ENCODE results near the gene DLGAP4.
"Not testable (repeated sequence)": the region's sequence is repeated elsewhere in the genome, so short reads cannot be mapped to it uniquely, and the experiment has no call there.

The DLGAP4 gene

DNA sequence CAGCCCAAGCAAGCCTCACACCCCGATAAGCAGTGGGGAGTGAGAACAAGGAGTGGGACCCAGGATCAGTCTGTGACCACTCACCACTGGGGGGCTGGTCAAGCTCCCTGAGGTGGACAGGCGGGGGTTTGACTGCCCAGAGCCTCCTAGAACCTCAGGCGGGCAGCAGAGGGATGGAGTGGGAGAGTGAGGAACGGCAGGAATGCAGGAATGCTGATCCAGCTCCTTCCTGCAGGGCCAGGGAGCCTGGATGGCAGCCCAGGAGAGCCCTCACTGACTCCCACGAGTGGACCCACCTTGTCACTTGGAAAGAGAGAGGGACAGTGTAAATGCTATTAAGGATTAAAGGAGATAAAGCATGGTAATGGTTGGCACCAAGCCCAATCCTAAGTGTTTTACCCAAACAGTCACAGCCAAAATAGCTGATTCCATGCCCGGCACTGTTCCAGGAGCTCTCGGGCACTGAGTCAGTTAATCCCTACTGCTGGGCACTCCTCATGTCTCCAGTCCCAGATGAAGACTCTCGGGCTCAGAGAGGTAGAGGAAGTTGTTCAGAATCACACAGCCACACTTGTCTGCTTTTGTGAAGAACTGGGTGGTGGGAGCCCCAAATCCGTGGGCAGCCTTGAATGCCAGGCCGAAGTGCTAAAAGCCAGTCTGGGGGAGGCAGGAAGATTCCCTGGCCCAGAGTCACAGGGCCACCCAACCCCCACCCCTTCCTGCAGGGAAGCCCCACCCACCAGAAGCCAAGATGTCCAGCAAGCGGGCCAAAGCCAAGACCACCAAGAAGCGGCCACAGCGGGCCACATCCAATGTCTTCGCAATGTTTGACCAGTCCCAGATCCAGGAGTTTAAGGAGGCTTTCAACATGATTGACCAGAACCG, 238.2 kb downstream of the DLGAP4 start:
- Mint-ChIP-seq H3K4me1 (peaks cover 5% of the 10 kb centered on the region), H3K4me3 (no peak overlapping the region), H3K9me3 (no peaks in the 10 kb centered on the region), H3K27ac (peak overlapping the region; percentile 80), H3K36me3 (no peaks in the 10 kb centered on the region)
- no peak for ATAC-seq
- DNase-seq (ENCODE audit: low spot score in 2 of 2), result no peak

GRCh38 chr20:36546111-36546736, 240.1 kb downstream of the DLGAP4 start:
- Mint-ChIP-seq H3K4me3 (no peak overlapping the region), H3K4me1 (peaks cover 5% of the 10 kb centered on the region), H3K36me3 (no peaks in the 10 kb centered on the region), H3K9me3 (no peaks in the 10 kb centered on the region), H3K27ac (peak overlapping the region; percentile 67)
- DNase-seq (ENCODE audit: low spot score in 2 of 2) (no peak), ATAC-seq (no peak)

- DNase-seq (ENCODE audit: low spot score in 2 of 2) (no peak), ATAC-seq (no peak)
- H3K9me3 Mint-ChIP-seq, result no peaks in the 10 kb centered on the region
- peaks cover 5% of the 10 kb centered on the region for H3K4me1 Mint-ChIP-seq
- H3K27ac Mint-ChIP-seq, result no peak overlapping the region
- H3K4me3 Mint-ChIP-seq, result no peak overlapping the region
- H3K36me3 Mint-ChIP-seq, result no peaks in the 10 kb centered on the region
These were observed 241.3 kb downstream of the DLGAP4 start for GRCh38 chr20:36547186-36548005.

DNA sequence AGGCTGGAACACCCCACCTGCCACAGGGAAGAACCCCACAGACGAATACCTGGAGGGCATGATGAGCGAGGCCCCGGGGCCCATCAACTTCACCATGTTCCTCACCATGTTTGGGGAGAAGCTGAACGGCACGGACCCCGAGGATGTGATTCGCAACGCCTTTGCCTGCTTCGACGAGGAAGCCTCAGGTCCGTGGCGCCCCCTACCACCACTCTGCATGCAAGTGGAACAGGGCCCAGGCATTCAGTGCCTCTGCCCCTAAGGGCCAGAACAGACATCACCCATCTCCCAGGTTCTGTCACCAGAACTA, 241.8 kb downstream of the DLGAP4 start:
- Mint-ChIP-seq H3K27ac (no peak overlapping the region), H3K4me3 (no peak overlapping the region), H3K4me1 (peaks cover 5% of the 10 kb centered on the region), H3K9me3 (no peaks in the 10 kb centered on the region), H3K36me3 (no peaks in the 10 kb centered on the region)
- no peak for ATAC-seq
- DNase-seq (ENCODE audit: low spot score in 2 of 2), result no peak

DNA sequence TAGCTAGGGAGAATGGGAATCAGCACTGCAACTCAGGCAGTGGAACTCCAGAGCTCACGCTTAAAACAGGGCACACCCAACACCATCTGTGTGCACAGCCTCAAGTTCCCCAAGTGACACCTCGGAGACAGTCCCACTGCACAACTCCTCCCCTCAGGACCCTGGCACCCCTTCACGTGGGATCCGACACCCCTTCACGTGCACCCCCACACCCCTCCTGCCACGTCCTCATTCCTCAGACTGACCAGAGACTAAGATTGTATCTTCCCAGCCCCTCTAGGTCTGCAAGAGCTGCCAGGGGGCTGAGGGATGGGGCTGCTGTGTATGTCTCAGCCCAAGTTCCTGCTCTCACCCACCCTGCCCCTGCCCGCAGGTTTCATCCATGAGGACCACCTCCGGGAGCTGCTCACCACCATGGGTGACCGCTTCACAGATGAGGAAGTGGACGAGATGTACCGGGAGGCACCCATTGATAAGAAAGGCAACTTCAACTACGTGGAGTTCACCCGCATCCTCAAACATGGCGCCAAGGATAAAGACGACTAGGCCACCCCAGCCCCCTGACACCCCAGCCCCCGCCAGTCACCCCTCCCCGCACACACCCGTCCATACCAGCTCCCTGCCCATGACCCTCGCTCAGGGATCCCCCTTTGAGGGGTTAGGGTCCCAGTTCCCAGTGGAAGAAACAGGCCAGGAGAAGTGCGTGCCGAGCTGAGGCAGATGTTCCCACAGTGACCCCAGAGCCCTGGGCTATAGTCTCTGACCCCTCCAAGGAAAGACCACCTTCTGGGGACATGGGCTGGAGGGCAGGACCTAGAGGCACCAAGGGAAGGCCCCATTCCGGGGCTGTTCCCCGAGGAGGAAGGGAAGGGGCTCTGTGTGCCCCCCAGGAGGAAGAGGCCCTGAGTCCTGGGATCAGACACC, 242.8 kb downstream of the DLGAP4 start:
- Mint-ChIP-seq H3K4me1 (peaks cover 5% of the 10 kb centered on the region), H3K4me3 (no peak overlapping the region), H3K27ac (no peak overlapping the region), H3K9me3 (no peaks in the 10 kb centered on the region), H3K36me3 (no peaks in the 10 kb centered on the region)
- ATAC-seq, result no peak
- no peak for DNase-seq (ENCODE audit: low spot score in 2 of 2)

DNA sequence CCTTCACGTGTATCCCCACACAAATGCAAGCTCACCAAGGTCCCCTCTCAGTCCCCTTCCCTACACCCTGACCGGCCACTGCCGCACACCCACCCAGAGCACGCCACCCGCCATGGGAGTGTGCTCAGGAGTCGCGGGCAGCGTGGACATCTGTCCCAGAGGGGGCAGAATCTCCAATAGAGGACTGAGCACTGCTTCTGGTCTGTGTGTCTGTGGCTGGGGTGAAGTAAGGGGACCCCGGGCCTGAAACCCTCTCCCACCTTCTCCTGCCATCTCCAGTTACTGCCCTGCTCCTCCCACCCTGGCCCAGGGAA, 243.4 kb downstream of the DLGAP4 start:
- ATAC-seq, result no peak

DNA sequence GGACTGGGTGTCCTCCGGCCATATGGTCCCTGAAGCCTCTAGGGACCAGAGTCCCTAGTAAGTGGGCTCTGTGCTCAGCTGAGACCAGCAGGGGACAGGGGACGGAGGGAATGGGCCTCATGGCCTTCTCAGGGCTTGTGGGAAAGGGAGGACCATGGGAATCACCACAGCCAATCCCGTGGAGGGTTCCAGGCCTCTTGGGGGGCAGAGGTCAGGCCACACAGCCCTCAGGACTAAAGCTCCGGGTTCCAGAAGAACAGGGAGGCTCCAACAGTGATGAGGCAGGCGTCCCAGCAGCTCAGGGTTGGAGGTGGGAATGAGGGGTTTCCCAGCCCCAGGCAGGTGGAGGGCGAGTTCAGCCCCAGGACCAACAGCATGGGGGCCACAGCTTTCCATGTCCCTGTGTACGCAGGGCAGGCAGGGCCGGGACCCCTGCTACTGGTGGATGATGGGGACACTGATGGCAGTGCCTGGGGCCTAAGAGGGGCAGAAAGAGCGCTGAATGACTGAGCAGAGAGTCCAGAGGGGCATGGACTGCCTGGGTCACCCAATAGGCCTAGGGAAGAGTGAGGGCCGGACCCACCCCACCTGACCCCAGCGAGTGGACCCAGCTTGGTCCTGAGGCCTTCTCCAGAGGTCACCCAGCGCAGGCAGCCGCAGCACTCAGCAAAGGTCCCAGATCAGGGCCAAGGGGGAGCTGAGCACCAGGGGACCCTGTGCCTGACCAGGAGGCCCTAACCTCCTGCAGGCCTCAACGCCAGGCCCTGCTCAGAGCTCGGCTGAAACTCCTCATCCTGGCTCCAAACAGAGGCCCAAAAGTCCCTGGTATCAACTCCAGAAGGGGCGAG, 244.0 kb downstream of the DLGAP4 start:
- Mint-ChIP-seq H3K9me3 (no peaks in the 10 kb centered on the region), H3K27ac (no peak overlapping the region), H3K4me1 (peaks cover 5% of the 10 kb centered on the region), H3K4me3 (no peak overlapping the region), H3K36me3 (no peaks in the 10 kb centered on the region)
- DNase-seq (ENCODE audit: low spot score in 2 of 2) (no peak), ATAC-seq (no peak)

More for the DNA sequence above, 243.4 kb downstream of the DLGAP4 start:
- H3K27ac Mint-ChIP-seq, result no peak overlapping the region
- no peak for DNase-seq (ENCODE audit: low spot score in 2 of 2)
- no peak overlapping the region for H3K4me3 Mint-ChIP-seq
- H3K4me1 Mint-ChIP-seq, result peaks cover 5% of the 10 kb centered on the region
- no peaks in the 10 kb centered on the region for H3K36me3 Mint-ChIP-seq
- H3K9me3 Mint-ChIP-seq, result no peaks in the 10 kb centered on the region

DNA sequence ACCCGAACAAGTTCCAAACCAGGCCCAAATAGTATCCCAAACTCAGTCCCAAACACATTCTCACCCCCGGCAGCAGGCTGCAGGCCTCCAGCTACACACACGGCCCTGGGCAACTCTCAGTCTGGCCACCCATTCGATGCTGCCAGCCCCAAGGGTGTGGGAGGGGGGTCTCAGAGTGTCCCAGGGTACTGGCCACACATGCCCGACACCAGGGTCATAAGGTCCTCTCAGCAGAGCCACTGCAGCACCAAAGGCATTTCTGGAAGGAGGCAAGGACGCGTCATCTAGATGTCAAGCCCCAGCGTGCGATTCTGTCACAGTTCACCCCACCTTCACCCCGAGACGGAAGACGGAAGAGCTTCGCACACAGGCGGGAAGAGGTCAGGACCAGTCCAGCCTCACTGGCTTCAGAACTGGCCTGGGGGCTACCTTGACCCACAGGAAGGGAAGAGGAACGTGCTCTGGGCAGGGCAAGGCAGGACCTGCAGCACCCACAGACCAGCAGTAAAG, 244.7 kb downstream of the DLGAP4 start:
- H3K36me3 Mint-ChIP-seq, result no peaks in the 10 kb centered on the region
- DNase-seq (ENCODE audit: low spot score in 2 of 2) (no peak), ATAC-seq (no peak)
- no peaks in the 10 kb centered on the region for H3K9me3 Mint-ChIP-seq
- H3K4me3 Mint-ChIP-seq, result no peak overlapping the region
- no peak overlapping the region for H3K27ac Mint-ChIP-seq
- H3K4me1 Mint-ChIP-seq, result peaks cover 5% of the 10 kb centered on the region

- no peaks in the 10 kb centered on the region for H3K9me3 Mint-ChIP-seq
These were observed 249.1 kb downstream of the DLGAP4 start for GRCh38 chr20:36555248-36555647.

DNA sequence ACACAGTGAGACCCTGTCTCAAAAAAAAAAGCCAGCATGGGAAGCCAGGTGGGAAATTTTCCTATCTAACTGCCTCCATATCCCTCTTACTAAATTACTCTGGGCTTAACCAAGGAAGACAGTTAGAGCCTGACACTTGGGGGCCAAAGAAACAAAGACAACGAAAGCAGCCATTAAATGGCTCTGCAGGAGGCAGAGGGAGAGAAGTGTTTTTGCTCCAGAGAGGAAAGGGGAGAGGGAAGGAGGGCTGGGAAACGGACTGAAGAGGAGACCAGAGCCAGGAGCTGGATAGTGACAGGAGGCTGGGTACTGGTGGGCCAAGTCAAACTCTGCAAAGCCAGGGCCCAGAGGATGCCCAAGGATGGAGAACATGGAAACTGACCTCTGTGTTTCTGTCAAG, 256.6 kb downstream of the DLGAP4 start:
- peaks cover 8% of the 10 kb centered on the region for H3K36me3 Mint-ChIP-seq
- peaks cover 22% of the 10 kb centered on the region for H3K4me1 Mint-ChIP-seq
- H3K27ac Mint-ChIP-seq, result no peak overlapping the region
- ATAC-seq (no peak), DNase-seq (ENCODE audit: low spot score in 2 of 2) (no peak)
- peaks cover 6% of the 10 kb centered on the region for H3K9me3 Mint-ChIP-seq
- no peak overlapping the region for H3K4me3 Mint-ChIP-seq

More at GRCh38 chr20:36555248-36555647, 249.1 kb downstream of the DLGAP4 start:
- Mint-ChIP-seq H3K4me1 (peaks cover 7% of the 10 kb centered on the region), H3K27ac (no peak overlapping the region), H3K4me3 (no peak overlapping the region), H3K36me3 (no peaks in the 10 kb centered on the region)
- no peak for DNase-seq (ENCODE audit: low spot score in 2 of 2)
- ATAC-seq, result no peak

- H3K4me3 Mint-ChIP-seq, result no peak overlapping the region
- H3K36me3 Mint-ChIP-seq, result peaks cover 8% of the 10 kb centered on the region
- peak overlapping the region; percentile 63 for H3K27ac Mint-ChIP-seq
- no peak for DNase-seq (ENCODE audit: low spot score in 2 of 2)
- peaks cover 22% of the 10 kb centered on the region for H3K4me1 Mint-ChIP-seq
- H3K9me3 Mint-ChIP-seq, result peaks cover 6% of the 10 kb centered on the region
- ATAC-seq, result no peak
These were observed 257.2 kb downstream of the DLGAP4 start for GRCh38 chr20:36563374-36563773.

DNA sequence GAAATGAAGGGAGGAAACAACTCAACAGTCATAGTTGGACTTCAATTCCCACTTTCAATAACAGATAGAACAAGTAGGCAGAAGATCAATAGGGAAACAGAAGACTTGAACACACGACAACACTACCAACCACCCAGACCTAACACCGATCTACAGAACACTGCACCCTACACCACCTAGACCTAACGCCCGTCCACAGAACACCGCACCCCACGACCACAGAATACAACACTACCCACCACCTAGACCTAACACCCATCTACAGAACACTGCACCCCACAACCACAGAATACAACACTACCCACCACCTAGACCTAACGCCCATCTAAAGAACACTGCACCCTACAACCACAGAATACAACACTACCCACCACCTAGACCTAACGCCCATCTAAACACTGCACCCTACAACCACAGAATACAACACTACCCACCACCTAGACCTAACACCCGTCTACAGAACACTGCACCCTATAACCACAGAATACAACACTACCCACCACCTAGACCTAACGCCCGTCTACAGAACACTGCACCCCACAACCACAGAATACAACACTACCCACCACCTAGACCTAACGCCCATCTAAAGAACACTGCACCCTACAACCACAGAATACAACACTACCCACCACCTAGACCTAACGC, 258.1 kb downstream of the DLGAP4 start:
- ATAC-seq, result not testable (repeated sequence)

DNA sequence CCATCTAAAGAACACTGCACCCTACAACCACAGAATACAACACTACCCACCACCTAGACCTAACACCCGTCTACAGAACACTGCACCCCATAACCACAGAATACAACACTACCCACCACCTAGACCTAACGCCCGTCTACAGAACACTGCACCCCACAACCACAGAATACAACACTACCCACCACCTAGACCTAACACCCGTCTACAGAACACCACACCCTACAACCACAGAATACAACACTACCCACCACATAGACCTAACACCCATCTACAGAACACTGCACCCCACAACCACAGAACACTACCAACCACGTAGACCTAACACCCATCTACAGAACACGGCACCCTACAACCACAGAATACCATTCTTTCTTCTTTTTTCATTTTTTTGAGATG, 258.6 kb downstream of the DLGAP4 start:
- H3K27ac Mint-ChIP-seq, result not testable (repeated sequence)

More for the DNA sequence above, 258.1 kb downstream of the DLGAP4 start:
- Mint-ChIP-seq H3K4me1 (peaks cover 22% of the 10 kb centered on the region), H3K27ac (peak overlapping the region; percentile 63)
- H3K36me3 Mint-ChIP-seq; H3K4me3 Mint-ChIP-seq; DNase-seq (ENCODE audit: low spot score in 2 of 2); H3K9me3 Mint-ChIP-seq: not testable (repeated sequence)

More for the DNA sequence above, 258.6 kb downstream of the DLGAP4 start:
- not testable (repeated sequence) for H3K36me3 Mint-ChIP-seq; H3K9me3 Mint-ChIP-seq; ATAC-seq; H3K4me3 Mint-ChIP-seq; DNase-seq (ENCODE audit: low spot score in 2 of 2)
- peaks cover 22% of the 10 kb centered on the region for H3K4me1 Mint-ChIP-seq

All from stimulated activated effector memory CD8-positive, alpha-beta T cell treated with anti-CD3 and anti-CD28 coated beads, Interleukin-12 subunit alpha, Interleukin-12 subunit beta, amount 100 ng/mL, for 72 hours (primary cell).